GM15510 (cell line): ENCODE data around the gene TGFBI.

ENCODE experiments used
- POLR2A ChIP-seq: IDR thresholded peaks from 3 replicates; pipeline ENCODE4 v1.6.1; 2011; ENCODE audit warnings: borderline replicate concordance; ENCODE audit not compliant: insufficient read length; ENCODE audit errors: extremely low read depth

Gene TGFBI

DNA sequence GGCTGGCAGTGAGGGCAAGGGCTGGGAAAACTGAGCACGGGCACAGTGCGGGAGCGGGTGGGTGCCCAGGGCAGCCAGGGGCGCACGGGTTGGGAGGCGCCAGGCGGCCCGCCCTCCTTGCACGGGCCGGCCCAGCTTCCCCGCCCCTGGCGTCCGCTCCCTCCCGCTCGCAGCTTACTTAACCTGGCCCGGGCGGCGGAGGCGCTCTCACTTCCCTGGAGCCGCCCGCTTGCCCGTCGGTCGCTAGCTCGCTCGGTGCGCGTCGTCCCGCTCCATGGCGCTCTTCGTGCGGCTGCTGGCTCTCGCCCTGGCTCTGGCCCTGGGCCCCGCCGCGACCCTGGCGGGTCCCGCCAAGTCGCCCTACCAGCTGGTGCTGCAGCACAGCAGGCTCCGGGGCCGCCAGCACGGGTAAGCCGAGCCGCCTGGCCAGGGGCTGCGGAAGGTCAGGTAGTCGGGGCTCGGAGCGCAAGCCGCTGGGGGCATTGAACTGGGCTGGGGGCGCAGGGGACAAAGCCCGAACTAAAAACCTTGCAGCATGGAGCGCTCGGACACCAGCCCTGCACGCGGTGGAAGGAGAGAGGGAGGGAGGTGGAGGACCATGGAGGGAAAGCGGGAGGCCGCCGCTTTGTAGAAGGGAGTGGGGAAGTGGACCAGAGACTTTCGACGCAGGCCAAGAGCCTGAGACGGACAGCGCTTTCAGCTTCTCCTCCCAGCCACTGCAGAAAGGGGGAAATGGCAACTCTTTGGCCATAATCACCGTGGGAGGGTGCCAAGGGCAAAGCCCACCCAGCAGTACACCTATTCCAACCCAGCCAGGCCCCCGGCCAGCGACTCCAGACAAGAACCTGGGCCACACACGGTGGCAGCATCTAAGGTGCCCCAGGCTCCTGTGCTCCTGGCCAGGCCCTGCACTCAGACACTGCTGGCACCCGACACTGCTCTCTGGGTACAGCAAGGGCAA is at the start of gene TGFBI:
TGFBI (plus strand) TSS at position 207 of the 961 bp plus-strand sequence; CDS start at position 275, 68 bp downstream.
- no peak for TF ChIP-seq POLR2A

DNA sequence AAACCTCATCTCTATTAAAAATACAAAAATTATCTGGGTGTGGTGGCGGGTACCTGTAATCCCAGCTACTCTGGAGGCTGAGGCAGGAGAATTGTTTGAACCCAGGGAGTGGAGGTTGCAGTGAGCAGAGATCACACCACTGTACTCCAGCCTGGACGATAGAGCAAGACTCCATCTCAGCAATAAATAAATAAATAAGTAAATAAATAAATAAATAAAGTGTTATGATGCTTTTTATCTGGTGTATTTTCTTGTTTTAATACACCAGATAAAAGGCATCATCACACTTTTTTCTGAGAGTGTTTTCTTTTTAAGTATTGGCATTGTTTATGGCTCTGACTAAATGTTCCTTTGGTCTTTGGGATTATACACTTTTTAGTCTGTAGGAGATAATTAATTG is 49.8 kb upstream of the TGFBI start:
- TF ChIP-seq POLR2A = no peak

- TF ChIP-seq POLR2A = no peak
Observed at GRCh38 chr5:135979510-135979909, 49.3 kb upstream of the TGFBI start.

DNA sequence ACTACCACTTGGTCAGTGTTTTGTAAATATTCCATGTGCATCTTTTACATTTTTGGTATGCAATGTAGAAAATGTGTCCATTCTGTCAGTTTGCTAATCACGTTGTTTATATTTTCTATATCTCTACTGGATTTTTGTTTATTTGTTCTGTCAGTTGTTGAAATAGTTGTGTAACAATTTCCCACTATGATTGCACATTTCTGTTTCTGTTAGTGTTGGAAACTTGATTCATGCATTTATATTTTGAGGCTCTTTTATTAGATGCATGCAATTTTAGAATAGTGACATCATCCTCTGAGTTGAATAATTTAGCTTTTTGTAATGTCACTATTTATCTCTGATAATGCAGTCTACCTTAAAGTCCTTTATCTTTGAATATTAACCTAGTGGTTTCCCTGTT is 48.2 kb upstream of the TGFBI start:
- TF ChIP-seq POLR2A = no peak

- no peak for TF ChIP-seq POLR2A
Observed at GRCh38 chr5:135985951-135986350, 42.8 kb upstream of the TGFBI start.

- TF ChIP-seq POLR2A = no peak
Observed at GRCh38 chr5:135986401-135986800, 42.4 kb upstream of the TGFBI start.

DNA sequence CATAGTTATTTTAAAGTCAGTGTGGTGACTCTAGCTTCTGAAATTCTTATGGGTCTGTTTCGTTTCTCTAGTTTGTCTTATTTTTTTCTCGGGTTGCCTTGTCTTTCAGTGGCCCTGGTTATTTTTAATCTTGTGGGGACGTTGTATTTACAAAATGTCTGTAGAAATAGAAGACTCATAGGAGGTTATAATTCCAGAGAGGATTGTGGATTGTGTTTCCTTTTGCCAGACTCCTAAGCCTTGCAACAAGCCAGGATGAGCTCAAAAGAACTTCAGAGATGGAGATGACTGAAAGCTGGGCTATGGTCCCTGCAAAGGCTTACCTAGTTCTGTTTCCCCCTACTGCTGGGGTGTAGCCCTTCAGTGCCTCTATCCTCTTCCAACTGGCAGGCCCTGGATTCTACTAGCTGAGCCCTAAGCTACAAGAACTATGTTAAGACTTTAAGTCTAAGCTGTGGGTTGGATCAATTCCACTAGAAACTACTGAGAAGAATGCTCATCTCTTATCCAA is 41.8 kb upstream of the TGFBI start:
- no peak for TF ChIP-seq POLR2A

GRCh38 chr5:135988546-135988945 is 40.2 kb upstream of the TGFBI start:
- TF ChIP-seq POLR2A = no peak

DNA sequence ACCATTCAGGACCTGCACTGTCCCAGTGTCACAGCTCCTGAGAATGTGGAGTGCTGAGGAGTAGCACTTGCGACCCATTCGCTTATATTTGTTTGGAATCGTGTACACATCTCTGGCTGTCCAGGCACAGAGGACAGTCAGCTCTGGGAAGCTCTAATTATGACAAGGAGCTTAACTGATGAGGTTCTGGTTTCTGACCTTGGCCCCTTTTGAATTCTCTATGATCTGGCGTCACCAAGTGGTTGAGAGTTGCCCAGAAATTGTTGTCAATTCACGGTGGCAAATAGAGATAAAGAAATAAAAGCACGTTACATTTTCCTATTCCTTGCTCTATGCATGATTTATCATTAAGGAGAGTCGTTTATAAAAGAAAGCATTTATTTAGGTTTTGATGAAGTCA is 39.1 kb upstream of the TGFBI start:
- TF ChIP-seq POLR2A = no peak

GRCh38 chr5:135990528-135991255 is 38.1 kb upstream of the TGFBI start:
- TF ChIP-seq POLR2A = no peak

DNA sequence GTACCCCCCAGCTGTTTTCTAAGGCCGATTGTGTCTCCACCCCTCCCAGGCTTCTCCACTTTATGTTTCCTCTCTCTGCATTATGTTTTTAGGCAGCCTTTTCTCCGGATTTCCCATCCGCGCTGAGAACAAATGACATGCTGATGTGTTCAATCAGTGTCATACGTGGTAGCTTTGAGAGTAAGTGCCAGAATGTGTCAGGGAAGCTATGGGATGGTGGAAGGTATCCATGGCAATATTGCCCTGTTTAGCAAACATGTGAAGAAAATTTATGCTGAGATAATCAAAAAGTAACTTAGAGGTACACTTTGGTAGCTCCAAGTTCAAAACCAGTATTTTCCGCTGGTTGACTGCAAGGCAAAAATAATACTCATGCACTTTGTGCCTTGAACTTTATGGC is 37.4 kb upstream of the TGFBI start:
- TF ChIP-seq POLR2A = no peak

GRCh38 chr5:135993335-135993879 is 35.4 kb upstream of the TGFBI start:
- TF ChIP-seq POLR2A = no peak

DNA sequence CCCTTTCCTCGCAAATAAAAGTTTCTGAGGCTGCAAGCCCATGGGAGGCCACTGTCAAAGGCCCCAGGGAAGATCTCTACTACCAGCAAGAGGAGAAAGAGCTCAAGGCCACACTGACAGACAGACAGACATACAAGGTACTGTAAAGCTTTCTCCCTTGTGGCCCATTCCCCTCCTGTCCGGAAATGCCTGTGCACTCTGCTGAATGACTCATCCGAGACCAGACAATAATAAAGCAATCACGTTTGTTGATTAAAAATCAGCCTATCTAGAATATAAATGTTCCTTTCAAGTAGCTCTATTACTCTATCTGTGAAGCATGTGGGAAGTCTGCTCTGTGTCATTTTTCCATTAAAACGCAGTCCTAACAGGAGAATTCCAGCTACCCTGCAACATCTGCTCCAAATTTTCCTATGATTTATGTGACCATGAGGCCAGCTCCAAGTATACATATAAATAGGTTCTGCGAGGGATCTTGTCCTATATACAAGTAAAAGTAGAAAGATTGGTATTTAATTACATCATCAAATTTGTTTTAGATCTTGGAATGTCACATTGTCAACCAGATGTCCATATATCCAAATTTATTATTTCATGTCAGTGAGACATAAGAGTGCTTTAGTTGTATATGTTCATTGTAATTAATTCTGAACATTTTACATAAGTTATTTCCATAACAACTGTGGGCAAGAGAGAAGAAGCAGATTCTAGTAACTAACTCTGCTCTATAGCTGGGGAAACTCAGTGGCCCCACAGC is 34.7 kb upstream of the TGFBI start:
- TF ChIP-seq POLR2A = no peak

GRCh38 chr5:135995976-135996375 is 32.8 kb upstream of the TGFBI start:
- TF ChIP-seq POLR2A = no peak
